ENCODE data around the gene FBXO44.

DNA sequence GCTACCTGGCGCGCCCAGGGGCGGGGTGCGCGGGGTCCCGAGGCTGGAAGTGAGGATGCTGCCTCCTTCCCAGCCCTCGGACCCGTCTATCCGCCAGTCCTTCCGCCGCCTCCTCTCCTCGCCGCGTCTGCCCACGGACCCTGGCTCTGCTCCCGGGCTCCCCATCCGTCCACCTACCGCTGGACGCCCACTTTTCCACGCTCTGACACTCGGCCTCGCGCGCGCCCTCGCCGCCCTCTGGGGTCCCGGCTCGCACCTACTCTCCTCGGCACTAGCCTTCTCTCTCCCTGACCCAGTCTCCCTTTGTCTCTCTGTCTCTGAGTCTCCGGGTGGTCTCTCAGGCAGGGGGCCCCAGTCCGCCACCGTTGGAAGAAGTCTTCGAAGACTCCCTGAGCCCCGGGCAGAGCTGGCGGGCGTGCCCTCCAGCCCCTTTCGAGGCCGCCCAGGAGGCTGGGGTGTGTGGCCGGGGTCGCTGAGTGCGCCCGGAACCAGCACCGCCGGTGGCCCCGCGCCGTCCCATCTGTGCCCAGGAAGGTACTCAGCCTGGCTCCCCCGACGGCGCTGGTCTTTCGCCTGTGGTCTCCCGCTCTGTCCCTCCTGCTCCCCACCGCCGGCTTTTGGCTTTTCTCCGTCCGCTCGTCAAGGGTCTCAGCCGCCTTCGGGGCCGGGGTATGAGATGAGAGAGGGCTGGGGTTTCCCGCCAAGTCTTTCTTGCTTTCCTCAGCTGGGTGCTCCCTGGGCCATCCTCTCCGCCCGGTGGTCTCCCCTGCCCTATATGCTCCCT, 37.4 kb downstream of the FBXO44 start:
- TF ChIP-seq, protein P1, sequence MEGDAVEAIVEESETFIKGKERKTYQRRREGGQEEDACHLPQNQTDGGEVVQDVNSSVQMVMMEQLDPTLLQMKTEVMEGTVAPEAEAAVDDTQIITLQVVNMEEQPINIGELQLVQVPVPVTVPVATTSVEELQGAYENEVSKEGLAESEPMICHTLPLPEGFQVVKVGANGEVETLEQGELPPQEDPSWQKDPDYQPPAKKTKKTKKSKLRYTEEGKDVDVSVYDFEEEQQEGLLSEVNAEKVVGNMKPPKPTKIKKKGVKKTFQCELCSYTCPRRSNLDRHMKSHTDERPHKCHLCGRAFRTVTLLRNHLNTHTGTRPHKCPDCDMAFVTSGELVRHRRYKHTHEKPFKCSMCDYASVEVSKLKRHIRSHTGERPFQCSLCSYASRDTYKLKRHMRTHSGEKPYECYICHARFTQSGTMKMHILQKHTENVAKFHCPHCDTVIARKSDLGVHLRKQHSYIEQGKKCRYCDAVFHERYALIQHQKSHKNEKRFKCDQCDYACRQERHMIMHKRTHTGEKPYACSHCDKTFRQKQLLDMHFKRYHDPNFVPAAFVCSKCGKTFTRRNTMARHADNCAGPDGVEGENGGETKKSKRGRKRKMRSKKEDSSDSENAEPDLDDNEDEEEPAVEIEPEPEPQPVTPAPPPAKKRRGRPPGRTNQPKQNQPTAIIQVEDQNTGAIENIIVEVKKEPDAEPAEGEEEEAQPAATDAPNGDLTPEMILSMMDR (IDR thresholded peaks at IDR 0.05 in 8 of 11, conservative IDR thresholded peaks at IDR 0.05 in 3 of 11): no peak
- TF ChIP-seq POLR2A (IDR thresholded peaks at IDR 0.05) (no peak), POLR2AphosphoS5 (IDR thresholded peaks at IDR 0.05) (no peak)
